HG03457 (cell line): ENCODE data around the gene PCSK9.

Experiments
- ATAC-seq: cut with Tn5 transposase; IDR thresholded peaks from one replicate; pipeline ENCODE4 v1.9.1; 2021; ENCODE audit warnings: moderate number of reproducible peaks; ENCODE audit not compliant: unreplicated experiment

PCSK9 gene

GRCh38 chr1:55043011-55043410 lies 3.7 kb downstream of the PCSK9 start:
- no peak for ATAC-seq

- ATAC-seq = no peak
These were observed 4.4 kb downstream of the PCSK9 start for GRCh38 chr1:55043726-55044125.

GRCh38 chr1:55044617-55045397 lies 5.5 kb downstream of the PCSK9 start:
- ATAC-seq = no peak

- ATAC-seq = no peak
These were observed 6.1 kb downstream of the PCSK9 start for GRCh38 chr1:55045430-55045829.

DNA sequence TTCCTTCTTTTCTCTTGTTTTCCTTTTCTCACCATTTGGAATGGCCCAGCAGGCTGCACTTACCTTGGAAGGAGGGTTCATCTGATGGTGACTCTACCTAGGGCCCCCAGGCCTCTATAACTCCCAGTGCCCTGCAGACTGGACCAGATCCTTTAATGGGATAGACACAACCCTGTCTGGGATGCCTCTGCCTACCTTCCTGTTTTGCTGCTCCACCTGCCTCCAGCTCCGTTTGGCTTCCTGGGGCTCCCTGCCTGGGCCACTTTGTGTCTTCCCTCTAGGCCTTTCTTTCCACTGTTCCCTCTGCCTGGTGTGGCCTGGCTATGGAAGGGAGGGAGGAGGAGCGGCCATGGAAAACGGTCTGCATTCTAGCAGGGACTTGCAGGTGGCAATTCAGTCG lies 7.5 kb downstream of the PCSK9 start:
- no peak for ATAC-seq

DNA sequence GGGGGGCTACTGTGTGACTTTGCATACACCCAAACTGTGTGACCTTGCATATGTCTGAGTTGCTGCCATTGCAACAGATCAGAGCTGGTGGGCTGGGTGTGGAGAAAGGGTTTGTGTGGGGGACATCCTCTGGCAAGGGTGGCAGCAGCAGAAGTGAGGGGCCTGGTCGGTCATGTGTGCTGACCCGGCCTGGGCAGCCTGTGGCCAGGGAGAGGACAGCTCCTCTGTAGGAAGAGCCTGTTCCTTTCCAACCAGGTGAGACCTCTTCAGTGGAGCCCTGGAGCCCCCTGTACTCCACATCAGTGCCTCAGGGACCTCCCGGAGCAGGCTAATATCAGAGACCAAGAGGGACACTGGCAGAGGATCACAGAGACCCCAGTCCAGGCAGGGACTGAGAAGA lies 8.3 kb downstream of the PCSK9 start:
- ATAC-seq = no peak

DNA sequence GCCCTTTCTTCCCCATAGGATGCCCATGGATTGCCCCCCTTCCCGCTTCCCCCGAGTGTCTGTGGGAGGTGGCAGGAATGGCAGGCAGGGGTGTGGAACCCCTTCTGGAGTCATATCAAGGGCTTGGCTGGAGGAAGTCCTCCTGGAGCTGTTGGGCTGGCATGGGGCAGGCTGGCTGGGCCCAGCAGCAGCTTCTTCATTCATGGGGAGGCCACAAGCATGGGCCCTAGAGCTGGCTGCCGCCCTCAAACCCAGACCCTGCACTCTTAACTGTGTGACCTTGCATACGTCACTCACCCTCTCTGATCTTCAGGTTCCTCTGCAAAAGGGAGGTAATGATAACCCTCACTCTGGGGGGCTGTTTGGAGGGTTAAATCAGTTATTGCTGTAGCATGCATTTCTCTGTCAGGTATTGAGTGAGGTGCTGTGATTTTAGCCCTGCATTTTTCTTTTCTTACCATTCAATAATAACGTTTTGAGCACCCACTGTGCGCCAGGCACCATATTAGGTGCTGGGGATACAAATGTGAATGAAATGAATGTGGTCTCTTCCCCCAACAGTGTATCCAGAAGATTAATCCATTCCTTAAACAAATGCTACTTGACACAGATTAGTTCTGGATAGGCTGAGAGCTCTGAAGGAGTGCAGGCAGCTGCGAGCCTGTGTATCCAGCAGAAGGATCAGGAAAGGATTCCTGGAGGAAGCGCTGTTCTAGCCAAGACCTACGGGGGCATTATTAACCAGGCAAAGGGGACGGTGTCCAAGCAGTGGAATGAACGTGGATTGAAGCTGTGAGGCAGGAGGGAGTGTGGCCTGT lies 9.3 kb downstream of the PCSK9 start:
- no peak for ATAC-seq

- ATAC-seq = no peak
These were observed 10.0 kb downstream of the PCSK9 start for GRCh38 chr1:55049271-55049913.

- ATAC-seq = no peak
These were observed 10.5 kb downstream of the PCSK9 start for GRCh38 chr1:55049914-55050278.

DNA sequence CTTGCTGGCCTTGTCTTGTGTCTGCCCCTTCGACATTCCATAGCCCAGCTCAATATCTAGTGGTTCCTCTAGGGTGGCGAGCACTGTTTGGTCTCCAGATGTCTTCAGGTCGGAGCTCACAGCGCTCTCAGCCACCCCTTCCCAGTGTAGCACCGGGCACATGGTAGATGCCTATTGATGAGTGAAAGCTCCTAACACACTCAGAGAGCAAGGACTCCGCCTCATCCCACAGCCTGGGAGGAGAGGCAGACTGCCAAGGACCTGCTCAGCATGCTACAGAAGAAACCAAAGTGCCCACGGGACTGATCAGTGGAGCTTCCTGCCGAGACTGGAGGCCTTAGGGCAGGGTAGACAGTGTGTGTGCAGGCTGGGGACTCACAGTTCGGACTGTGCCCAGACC lies 10.9 kb downstream of the PCSK9 start:
- no peak for ATAC-seq

GRCh38 chr1:55051169-55051568 lies 11.8 kb downstream of the PCSK9 start:
- no peak for ATAC-seq

DNA sequence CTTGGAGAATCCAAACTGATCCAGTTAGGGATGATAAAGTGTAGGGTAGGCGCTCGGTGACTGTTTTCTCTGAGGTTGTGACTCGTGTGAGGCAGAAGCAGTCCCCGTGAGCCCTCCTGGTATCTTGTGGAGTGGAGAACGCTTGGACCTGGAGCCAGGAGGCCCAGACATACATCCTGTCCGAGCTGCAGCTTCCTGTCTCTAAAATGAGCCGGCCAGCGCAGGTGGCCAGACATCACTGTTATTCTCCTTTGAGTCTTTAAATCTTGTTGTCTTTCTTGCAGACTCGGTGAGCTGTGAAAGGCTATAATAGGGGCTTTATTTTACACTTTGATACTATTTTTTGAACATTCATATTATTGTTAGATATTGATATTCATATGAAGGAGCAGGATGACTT lies 12.3 kb downstream of the PCSK9 start:
- ATAC-seq = no peak

DNA sequence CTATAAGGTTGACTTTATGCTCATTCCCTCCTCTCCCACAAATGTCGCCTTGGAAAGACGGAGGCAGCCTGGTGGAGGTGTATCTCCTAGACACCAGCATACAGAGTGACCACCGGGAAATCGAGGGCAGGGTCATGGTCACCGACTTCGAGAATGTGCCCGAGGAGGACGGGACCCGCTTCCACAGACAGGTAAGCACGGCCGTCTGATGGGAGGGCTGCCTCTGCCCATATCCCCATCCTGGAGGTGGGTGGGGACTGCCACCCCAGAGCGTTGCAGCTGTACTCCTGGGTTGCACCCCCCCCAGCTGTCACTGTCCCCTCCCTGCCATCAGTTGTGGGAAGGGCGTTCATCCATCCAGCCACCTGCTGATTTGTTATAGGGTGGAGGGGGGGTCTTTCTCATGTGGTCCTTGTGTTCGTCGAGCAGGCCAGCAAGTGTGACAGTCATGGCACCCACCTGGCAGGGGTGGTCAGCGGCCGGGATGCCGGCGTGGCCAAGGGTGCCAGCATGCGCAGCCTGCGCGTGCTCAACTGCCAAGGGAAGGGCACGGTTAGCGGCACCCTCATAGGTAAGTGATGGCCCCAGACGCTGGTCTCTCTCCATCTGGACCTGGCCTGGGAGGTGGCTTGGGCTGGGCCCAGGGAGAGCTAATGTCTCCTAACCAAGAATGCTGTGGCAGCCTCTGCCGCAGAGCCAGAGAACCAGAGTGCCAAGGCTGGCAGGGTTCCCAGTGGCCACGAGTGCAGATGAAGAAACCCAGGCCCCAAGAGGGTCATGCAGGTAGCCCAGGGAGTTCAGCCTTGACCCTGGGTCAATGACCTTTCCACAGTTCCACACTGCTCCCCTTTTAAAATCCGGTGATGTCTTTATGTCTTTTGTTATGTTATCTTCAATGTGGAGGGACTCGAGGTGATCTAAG lies 13.1 kb downstream of the PCSK9 start:
- ATAC-seq = no peak

DNA sequence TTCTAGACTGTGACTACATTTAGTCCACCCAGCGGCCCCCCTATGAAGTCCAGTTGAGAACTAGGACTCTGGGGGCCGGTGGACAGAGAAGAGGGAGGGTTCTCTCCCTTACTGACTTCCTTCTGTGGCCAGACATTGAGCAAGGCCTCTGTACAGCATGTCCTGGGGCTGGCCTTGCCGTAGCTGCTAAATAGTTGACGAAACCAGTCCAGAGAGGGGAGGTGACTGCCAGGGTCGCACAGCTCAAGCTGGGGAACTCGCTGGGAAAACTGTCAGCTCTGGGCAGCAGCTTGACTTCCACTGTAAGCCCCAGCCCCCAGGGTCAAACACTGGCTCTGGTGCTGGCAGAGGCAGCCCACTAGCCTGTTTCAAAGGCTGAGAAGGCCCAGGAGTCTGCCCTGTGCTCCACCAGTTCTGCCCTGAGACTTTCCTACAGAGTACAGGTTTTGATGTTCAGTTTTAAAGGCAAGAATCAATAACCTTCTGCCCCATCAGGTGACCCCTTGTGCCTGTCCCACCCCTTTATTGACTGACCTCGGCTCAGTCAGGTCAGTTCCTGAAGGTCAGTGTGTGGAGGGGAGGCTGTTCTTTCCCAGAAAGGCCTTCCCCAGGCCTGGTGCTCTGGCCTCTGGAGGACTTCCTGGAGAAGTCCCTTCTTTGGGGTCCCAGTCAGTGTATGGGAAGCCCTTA lies 14.1 kb downstream of the PCSK9 start:
- no peak for ATAC-seq

DNA sequence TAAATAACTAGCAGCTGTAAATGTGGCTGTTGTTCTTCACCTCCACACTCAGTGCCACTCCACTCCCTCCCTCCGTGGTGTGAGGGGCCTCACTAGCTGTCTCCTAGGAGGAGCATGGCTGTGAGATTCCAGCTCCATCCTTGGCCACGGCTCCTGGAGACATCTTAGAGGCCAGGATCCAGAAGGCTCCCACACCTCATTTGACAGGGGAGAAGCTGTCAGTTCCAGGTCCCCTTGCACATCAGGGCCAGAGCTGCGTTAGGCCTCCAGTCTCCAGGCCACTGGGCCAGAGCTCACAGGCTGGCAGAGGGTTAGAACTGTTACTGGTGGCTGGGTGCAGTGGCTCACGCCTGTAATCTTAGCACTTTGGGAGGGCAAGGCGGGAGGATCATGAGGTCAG lies 15.0 kb downstream of the PCSK9 start:
- no peak for ATAC-seq

GRCh38 chr1:55055084-55055882 lies 15.9 kb downstream of the PCSK9 start:
- ATAC-seq = no peak

DNA sequence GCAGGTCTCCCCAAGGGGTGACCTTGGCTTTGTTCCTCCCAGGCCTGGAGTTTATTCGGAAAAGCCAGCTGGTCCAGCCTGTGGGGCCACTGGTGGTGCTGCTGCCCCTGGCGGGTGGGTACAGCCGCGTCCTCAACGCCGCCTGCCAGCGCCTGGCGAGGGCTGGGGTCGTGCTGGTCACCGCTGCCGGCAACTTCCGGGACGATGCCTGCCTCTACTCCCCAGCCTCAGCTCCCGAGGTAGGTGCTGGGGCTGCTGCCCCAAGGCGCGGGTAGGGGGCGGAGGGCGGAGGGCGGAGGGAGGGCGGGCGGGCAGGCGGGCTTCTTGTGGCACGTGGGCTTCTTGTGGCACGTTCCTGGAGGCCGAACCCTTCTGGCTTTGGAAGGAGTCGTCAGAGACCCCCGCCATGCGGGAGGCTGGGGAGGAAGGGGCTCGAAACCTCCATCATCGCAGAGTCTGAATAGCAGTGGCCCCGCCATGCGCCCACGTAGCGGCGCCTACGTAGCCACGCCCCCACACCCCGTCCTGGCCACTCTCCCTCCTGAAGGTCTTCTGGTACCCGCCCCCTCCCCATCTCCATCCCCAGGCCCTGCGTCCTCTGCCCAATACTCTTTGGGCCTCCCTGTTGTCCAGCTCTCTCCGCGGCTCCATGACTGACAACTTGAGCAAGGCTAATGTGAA lies 16.7 kb downstream of the PCSK9 start:
- no peak for ATAC-seq

GRCh38 chr1:55056632-55056992 lies 17.3 kb downstream of the PCSK9 start:
- no peak for ATAC-seq
